Astrocyte (in vitro differentiated cells and primary cell): ENCODE measurements around the gene RNGTT. TPM values are rescaled to one million over a fixed set of nuclear protein-coding genes. Genes with fewer than 3 reads are reported as not detected.

ENCODE experiments used
- DNase-seq: peaks from one replicate; pipeline ENCODE4 v3.0.0-alpha.2; 2010; ENCODE audit warnings: low read depth
- FAIRE-seq: peaks from 2 replicates; lab custom pipeline; 2011; peaks lifted over from hg19 to GRCh38; lab: Jason Lieb, UNC
- H2AFZ ChIP-seq: 2 replicates; pipeline ENCODE4 v1.6.0; 2012; ENCODE audit warnings: low read depth, low read length, inconsistent platforms
- H3K27ac ChIP-seq: 2 replicates; pipeline ENCODE4 v1.5.1; 2011; ENCODE audit warnings: low read depth, low read length, inconsistent platforms
- H3K27me3 ChIP-seq: 2 replicates; pipeline ENCODE4 v1.6.0; 2011; ENCODE audit warnings: low read length, inconsistent platforms; ENCODE audit not compliant: insufficient read depth
- H3K36me3 ChIP-seq: 2 replicates; pipeline ENCODE4 v1.5.1; 2011; ENCODE audit warnings: low read length, inconsistent platforms; ENCODE audit not compliant: insufficient read depth
- H3K4me1 ChIP-seq: 2 replicates; pipeline ENCODE4 v1.5.1; 2011; ENCODE audit warnings: low read length, inconsistent platforms; ENCODE audit not compliant: insufficient read depth
- H3K4me2 ChIP-seq: 2 replicates; pipeline ENCODE4 v1.6.0; 2012; ENCODE audit warnings: low read length, inconsistent platforms
- H3K4me3 ChIP-seq: 2 replicates; pipeline ENCODE4 v1.5.1; 2011; ENCODE audit warnings: low read depth, mild to moderate bottlenecking, low read length, inconsistent platforms; ENCODE audit not compliant: insufficient read depth
- H3K79me2 ChIP-seq: 2 replicates; pipeline ENCODE4 v1.6.0; 2012; ENCODE audit warnings: mild to moderate bottlenecking, low read length, inconsistent platforms; ENCODE audit not compliant: insufficient read depth
- H3K9ac ChIP-seq: 2 replicates; pipeline ENCODE4 v1.6.0; 2012; ENCODE audit warnings: mild to moderate bottlenecking, low read length, inconsistent platforms
- H3K9me3 ChIP-seq: 2 replicates; pipeline ENCODE4 v1.5.1; 2012; ENCODE audit warnings: low read depth, mild to moderate bottlenecking, low read length, inconsistent platforms; ENCODE audit not compliant: insufficient read depth
- H4K20me1 ChIP-seq: 2 replicates; pipeline ENCODE4 v1.6.0; 2012; ENCODE audit warnings: low read length, inconsistent platforms; ENCODE audit not compliant: insufficient read depth
- H3K27ac Mint-ChIP-seq: one replicate; pipeline ENCODE4 v1.8.0; 2021; ENCODE audit warnings: mild to moderate bottlenecking, mixed read lengths; ENCODE audit not compliant: unreplicated experiment
- H3K27me3 Mint-ChIP-seq: one replicate; pipeline ENCODE4 v1.8.0; 2021; ENCODE audit warnings: low read depth, mixed read lengths; ENCODE audit not compliant: unreplicated experiment
- H3K36me3 Mint-ChIP-seq: one replicate; pipeline ENCODE4 v1.8.0; 2021; ENCODE audit warnings: low read depth, mixed read lengths; ENCODE audit not compliant: unreplicated experiment
- H3K4me1 Mint-ChIP-seq: one replicate; pipeline ENCODE4 v1.8.0; 2021; ENCODE audit warnings: low read depth, mixed read lengths; ENCODE audit not compliant: unreplicated experiment
- H3K4me3 Mint-ChIP-seq: one replicate; pipeline ENCODE4 v1.8.0; 2021; ENCODE audit warnings: mild to moderate bottlenecking, moderate library complexity, mixed read lengths; ENCODE audit not compliant: unreplicated experiment
- H3K9me3 Mint-ChIP-seq: one replicate; pipeline ENCODE4 v1.8.0; 2021; ENCODE audit warnings: mild to moderate bottlenecking, mixed read lengths; ENCODE audit not compliant: unreplicated experiment
- CTCF ChIP-seq: IDR thresholded peaks from 2 replicates; pipeline ENCODE4 v1.5.1; 2011; ENCODE audit warnings: low read depth, mild to moderate bottlenecking, inconsistent platforms, low read length, moderate library complexity; ENCODE audit not compliant: insufficient read depth
- EZH2 ChIP-seq: IDR thresholded peaks from 2 replicates; pipeline ENCODE4 v1.6.1; 2012; ENCODE audit warnings: mild to moderate bottlenecking, low read length, inconsistent platforms; ENCODE audit not compliant: insufficient read depth
- total RNA-seq: library from RNA; stranded (reverse); gene quantifications from 2 replicates; pipeline ENCODE4 v1.2.1, GENCODE V29; 2021

Gene RNGTT
- total RNA-seq, 1 donor from 2014 or later = 16.0 TPM

GRCh38 chr6:88650979-88651378 lies 312.4 kb downstream of the RNGTT start:
- DNase-seq (no peak), FAIRE-seq (no peak)
- Histone ChIP-seq H3K27me3 (no peaks in the 10 kb centered on the region), H2AFZ (no peak overlapping the region), H3K36me3 (no peaks in the 10 kb centered on the region), H3K4me3 (no peak overlapping the region), H3K4me1 (peaks cover 6% of the 10 kb centered on the region), H3K4me2 (no peak overlapping the region), H3K9me3 (no peaks in the 10 kb centered on the region), H3K9ac (no peak overlapping the region), H3K27ac (no peak overlapping the region), H4K20me1 (peaks cover 9% of the 10 kb centered on the region), H3K79me2 (no peaks in the 10 kb centered on the region)
- no peaks in the 10 kb centered on the region for H3K9me3 Mint-ChIP-seq
- no peaks in the 10 kb centered on the region for H3K27me3 Mint-ChIP-seq
- no peaks in the 10 kb centered on the region for H3K36me3 Mint-ChIP-seq
- H3K4me3 Mint-ChIP-seq = no peak overlapping the region
- TF ChIP-seq EZH2 = no peak
- TF ChIP-seq CTCF = no peak
- peaks cover 15% of the 10 kb centered on the region for H3K4me1 Mint-ChIP-seq
- no peak overlapping the region for H3K27ac Mint-ChIP-seq

- peaks cover 8% of the 10 kb centered on the region for H3K4me1 Mint-ChIP-seq
- H3K4me3 Mint-ChIP-seq = no peak overlapping the region
- H3K36me3 ChIP-seq = no peaks in the 10 kb centered on the region
- no peak overlapping the region for H2AFZ ChIP-seq
- TF ChIP-seq CTCF (no peak), EZH2 (no peak)
- H3K4me3 ChIP-seq = no peak overlapping the region
- H3K27me3 Mint-ChIP-seq = no peaks in the 10 kb centered on the region
- no peaks in the 10 kb centered on the region for H3K9me3 ChIP-seq
- no peaks in the 10 kb centered on the region for H3K79me2 ChIP-seq
- FAIRE-seq (peak; percentile 50), DNase-seq (peak; percentile 87)
- H3K4me1 ChIP-seq = peaks cover 6% of the 10 kb centered on the region
- no peak overlapping the region for H3K9ac ChIP-seq
- H3K27ac ChIP-seq = no peak overlapping the region
- peak overlapping the region; percentile 21 for H3K4me2 ChIP-seq
- peak overlapping the region; percentile 1 for H3K27ac Mint-ChIP-seq
- H4K20me1 ChIP-seq = peaks cover 9% of the 10 kb centered on the region
- H3K9me3 Mint-ChIP-seq = no peaks in the 10 kb centered on the region
- no peaks in the 10 kb centered on the region for H3K36me3 Mint-ChIP-seq
- no peaks in the 10 kb centered on the region for H3K27me3 ChIP-seq
Measured at GRCh38 chr6:88650029-88650619, 313.3 kb downstream of the RNGTT start.

- Mint-ChIP-seq H3K4me3 (no peak overlapping the region), H3K4me1 (peaks cover 19% of the 10 kb centered on the region), H3K36me3 (no peaks in the 10 kb centered on the region), H3K27ac (no peak overlapping the region), H3K27me3 (no peaks in the 10 kb centered on the region), H3K9me3 (no peaks in the 10 kb centered on the region)
- no peak overlapping the region for H3K4me3 ChIP-seq
- H3K9ac ChIP-seq = no peak overlapping the region
- no peak overlapping the region for H3K27ac ChIP-seq
- H3K79me2 ChIP-seq = no peaks in the 10 kb centered on the region
- peaks cover 7% of the 10 kb centered on the region for H4K20me1 ChIP-seq
- no peaks in the 10 kb centered on the region for H3K36me3 ChIP-seq
- DNase-seq (peak; percentile 17), FAIRE-seq (no peak)
- TF ChIP-seq EZH2 (no peak), CTCF (no peak)
- no peaks in the 10 kb centered on the region for H3K4me1 ChIP-seq
- no peak overlapping the region for H3K4me2 ChIP-seq
- no peaks in the 10 kb centered on the region for H3K9me3 ChIP-seq
- no peaks in the 10 kb centered on the region for H3K27me3 ChIP-seq
- no peak overlapping the region for H2AFZ ChIP-seq
Measured at GRCh38 chr6:88641178-88641903, 322.1 kb downstream of the RNGTT start.
